ENCODE data around the gene CABP2. TPM values are rescaled to one million over a fixed set of nuclear protein-coding genes. Genes with fewer than 3 reads are reported as not detected.
"Not testable (repeated sequence)": the region's sequence is repeated elsewhere in the genome, so short reads cannot be mapped to it uniquely, and the experiment has no call there.

The CABP2 gene
- polyA plus RNA-seq, 3 donors = 0.23 to 0.24 TPM; not detected in 1

DNA sequence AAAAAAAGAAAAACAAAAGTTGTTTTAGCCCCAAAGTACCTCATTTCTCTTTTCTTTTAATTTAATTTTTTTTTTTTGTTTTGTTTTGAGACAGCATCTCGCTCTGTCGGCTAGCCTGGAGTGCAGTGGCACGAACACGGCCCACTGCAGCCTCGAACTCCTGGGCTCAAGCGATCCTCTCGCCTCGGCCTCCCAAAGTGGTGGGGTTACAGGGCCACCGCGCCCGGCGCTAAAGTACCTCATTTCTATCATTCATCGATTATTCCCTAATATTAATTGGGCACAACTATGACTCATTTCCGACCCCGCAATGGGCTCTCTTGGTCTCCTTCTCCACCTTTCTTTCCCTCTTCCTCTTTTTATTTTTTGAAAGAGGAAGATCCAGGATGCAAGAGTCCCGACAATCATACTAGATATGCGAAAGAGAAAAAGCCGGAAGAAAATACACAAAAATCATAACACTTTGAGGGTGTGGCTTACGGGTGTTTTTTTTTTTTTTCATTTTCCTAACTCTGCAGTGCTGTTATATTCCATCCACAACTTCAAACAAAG is 40.9 kb downstream of the CABP2 start:
- DNase-seq (ENCODE audit: low read depth in 3 of 3, low spot score in 2 of 3) = no peak

DNA sequence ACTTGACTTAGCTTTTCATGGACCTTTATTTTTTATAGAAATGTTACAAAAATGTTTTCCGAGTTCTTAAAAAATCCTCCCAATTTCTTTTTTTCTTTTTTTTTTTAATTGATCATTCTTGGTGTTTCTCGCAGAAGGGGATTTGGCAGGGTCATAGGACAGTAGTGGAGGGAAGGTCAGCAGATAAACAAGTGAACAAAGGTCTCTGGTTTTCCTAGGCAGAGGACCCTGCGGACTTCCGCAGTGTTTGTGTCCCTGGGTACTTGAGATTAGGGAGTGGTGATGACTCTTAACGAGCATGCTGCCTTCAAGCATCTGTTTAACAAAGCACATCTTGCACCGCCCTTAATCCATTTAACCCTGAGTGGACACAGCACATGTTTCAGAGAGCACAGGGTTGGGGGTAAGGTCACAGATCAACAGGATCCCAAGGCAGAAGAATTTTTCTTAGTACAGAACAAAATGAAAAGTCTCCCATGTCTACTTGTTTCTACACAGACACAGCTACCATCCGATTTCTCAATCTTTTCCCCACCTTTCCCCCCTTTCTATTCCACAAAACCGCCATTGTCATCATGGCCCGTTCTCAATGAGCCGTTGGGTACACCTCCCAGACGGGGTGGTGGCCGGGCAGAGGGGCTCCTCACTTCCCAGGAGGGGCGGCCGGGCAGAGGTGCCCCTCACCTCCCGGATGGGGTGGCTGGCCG is 45.7 kb downstream of the CABP2 start:
- not testable (repeated sequence) for DNase-seq (ENCODE audit: low read depth in 3 of 3, low spot score in 2 of 3)

DNA sequence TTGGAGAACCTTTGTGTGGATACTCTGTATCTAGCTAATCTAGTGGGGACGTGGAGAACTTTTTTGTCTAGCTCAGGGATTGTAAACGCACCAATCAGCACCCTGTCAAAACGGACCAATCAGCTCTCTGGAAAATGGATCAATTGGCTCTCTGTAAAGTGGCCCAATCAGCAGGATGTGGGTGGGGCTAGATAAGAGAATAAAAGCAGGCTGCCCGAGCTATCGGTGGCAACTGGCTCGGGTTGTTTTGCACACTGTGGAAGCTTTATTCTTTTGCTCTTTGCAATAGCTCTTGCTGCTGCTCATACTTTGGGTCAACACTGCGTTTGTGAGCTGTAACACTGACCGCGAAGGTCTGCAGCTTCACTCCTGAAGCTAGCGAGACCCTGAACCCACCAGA is 46.6 kb downstream of the CABP2 start:
- DNase-seq (ENCODE audit: low read depth in 3 of 3, low spot score in 2 of 3) = not testable (repeated sequence)

DNA sequence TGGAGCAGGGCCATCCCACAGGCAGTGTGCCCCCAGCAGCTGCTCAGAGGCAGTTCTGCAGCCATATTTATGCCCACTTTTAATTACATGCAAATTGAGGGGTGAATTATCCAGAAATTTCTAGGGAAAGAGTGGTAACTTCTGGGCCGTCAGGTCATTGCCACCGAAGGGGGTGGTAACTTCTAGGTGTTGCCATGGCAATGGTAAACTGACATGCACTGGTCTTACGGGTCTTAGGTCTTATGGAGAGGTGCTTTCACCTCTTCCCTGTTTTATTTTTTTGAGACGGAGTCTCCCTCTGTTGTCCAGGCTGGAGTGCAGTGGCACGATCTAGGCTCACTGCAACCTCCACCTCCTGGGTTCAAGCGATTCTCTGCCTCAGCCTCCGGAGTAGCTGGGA is 50.4 kb downstream of the CABP2 start:
- DNase-seq (ENCODE audit: low read depth in 3 of 3, low spot score in 2 of 3) = no peak

DNA sequence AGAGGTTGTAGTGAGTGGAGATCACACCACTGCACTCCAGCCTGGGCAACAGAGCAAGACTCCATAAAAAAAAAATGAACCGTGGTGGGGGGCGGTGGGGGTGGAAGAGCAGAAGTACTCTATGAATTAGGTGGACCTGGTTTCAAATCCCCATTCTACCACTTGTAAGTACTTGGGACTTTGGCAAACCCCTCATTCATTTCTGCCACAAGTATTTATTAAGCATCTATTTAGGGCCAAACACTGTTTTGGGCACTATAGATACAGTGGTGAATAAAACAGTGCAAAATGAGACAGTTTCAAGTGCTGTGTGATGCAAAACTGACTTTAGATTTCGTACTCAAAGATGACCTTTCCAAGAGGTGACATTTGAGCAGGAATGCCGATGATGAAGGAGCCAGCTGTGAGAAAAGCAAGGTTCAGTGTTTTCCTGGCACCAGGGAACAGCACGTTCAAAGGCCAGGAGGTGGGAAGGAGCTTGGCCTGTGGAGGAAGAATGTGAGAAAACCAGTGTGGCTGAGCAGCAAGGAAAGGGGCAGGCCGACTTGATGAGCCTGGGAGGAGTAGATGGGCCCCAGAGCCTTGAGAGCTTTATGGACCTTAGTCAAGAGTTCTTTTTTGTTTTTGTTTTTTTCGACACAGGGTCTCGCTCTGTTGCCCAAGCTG is 52.8 kb downstream of the CABP2 start:
- no peak for DNase-seq (ENCODE audit: low read depth in 3 of 3, low spot score in 2 of 3)

DNA sequence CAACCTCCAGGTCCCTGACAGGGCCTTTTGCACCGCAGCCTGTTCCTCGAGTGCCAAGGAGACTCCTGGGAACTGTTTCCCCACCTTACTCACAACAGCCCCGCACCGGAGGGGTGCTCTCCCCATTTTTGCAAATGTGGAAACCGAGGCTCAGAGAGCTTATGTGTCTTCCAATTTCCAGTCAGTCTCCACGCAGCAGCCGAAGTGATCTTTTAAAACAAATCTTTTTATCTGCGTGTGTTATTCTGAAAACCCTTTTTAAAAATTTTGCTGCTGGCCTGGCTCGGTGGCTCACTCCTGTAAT is 53.8 kb downstream of the CABP2 start:
- DNase-seq (ENCODE audit: low read depth in 3 of 3, low spot score in 2 of 3) = no peak

Other genes with a start within 250 kb of the CABP2 start
- 10 to 100 TPM; 18.9 to 21.1 (median 20.8) TPM for gene ANKRD13D, start 234.1 kb downstream of the CABP2 start, polyA plus RNA-seq (ENCODE audit: insufficient read length in 3 of 3)
- 10 to 100 TPM; 16.5 to 22.2 (median 19.6) TPM for gene SSH3, start 219.9 kb downstream of the CABP2 start, polyA plus RNA-seq (ENCODE audit: insufficient read length in 3 of 3)
- gene POLD4, start 169.9 kb downstream of the CABP2 start, polyA plus RNA-seq (ENCODE audit: insufficient read length in 3 of 3) = 10 to 100 TPM; 16.2 to 23.2 (median 18.8) TPM
- gene CLCF1, start 149.8 kb downstream of the CABP2 start, polyA plus RNA-seq (ENCODE audit: insufficient read length in 3 of 3) = 1 to 10 TPM; 4.2 to 4.8 (median 4.5) TPM
- gene RAD9A, start 131.5 kb downstream of the CABP2 start, polyA plus RNA-seq (ENCODE audit: insufficient read length in 3 of 3) = 10 to 100 TPM; 15.4 to 16.4 (median 16.4) TPM
- 100 to 1,000 TPM; 132 to 171 (median 159) TPM for gene PPP1CA, start 121.6 kb downstream of the CABP2 start, polyA plus RNA-seq (ENCODE audit: insufficient read length in 3 of 3)
- gene TBC1D10C, start 119.4 kb downstream of the CABP2 start, polyA plus RNA-seq (ENCODE audit: insufficient read length in 3 of 3) = 1 to 10 TPM; 3.8 to 4.2 (median 4.2) TPM
- 1 to 10 TPM; 1.1 to 1.5 (median 1.4) TPM for gene CARNS1, start 107.8 kb downstream of the CABP2 start, polyA plus RNA-seq (ENCODE audit: insufficient read length in 3 of 3)
- 10 to 100 TPM; 36.0 to 45.1 (median 39.1) TPM for gene RPS6KB2, start 95.0 kb downstream of the CABP2 start, polyA plus RNA-seq (ENCODE audit: insufficient read length in 3 of 3)
- gene PTPRCAP, start 85.8 kb downstream of the CABP2 start, polyA plus RNA-seq (ENCODE audit: insufficient read length in 3 of 3) = 1 to 10 TPM in 2 of 3 donors, under 1 TPM in 1; 0.85 to 2.6 (median 1.9) TPM
- 10 to 100 TPM; 55.1 to 65.0 (median 64.0) TPM for gene CORO1B, start 80.0 kb downstream of the CABP2 start, polyA plus RNA-seq (ENCODE audit: insufficient read length in 3 of 3)
- gene GPR152, start 70.7 kb downstream of the CABP2 start, polyA plus RNA-seq (ENCODE audit: insufficient read length in 3 of 3) = not detected
- 1 to 10 TPM in 1 of 3 donors, under 1 TPM in 2; 0.44 to 1.0 (median 0.64) TPM for gene CABP4, start 68.1 kb downstream of the CABP2 start, polyA plus RNA-seq (ENCODE audit: insufficient read length in 3 of 3)
- gene TMEM134, start 54.2 kb downstream of the CABP2 start, polyA plus RNA-seq (ENCODE audit: insufficient read length in 3 of 3) = 10 to 100 TPM; 36.0 to 45.1 (median 42.7) TPM
- gene AIP, start 40.4 kb downstream of the CABP2 start, polyA plus RNA-seq (ENCODE audit: insufficient read length in 3 of 3) = 10 to 100 TPM; 61.9 to 72.1 (median 66.7) TPM
- gene PITPNM1, start 18.1 kb downstream of the CABP2 start, polyA plus RNA-seq (ENCODE audit: insufficient read length in 3 of 3) = 10 to 100 TPM; 21.5 to 26.4 (median 23.8) TPM
- gene CDK2AP2, start 15.3 kb downstream of the CABP2 start, polyA plus RNA-seq (ENCODE audit: insufficient read length in 3 of 3) = 10 to 100 TPM; 31.3 to 46.8 (median 36.5) TPM
- 100 to 1,000 TPM; 671 to 854 (median 757) TPM for gene GSTP1, start 60.4 kb upstream of the CABP2 start, polyA plus RNA-seq (ENCODE audit: insufficient read length in 3 of 3)
- gene NDUFV1, start 83.5 kb upstream of the CABP2 start, polyA plus RNA-seq (ENCODE audit: insufficient read length in 3 of 3) = 100 to 1,000 TPM; 149 to 153 (median 149) TPM
- 1 to 10 TPM; 3.3 to 5.3 (median 3.4) TPM for gene NUDT8, start 106.5 kb upstream of the CABP2 start, polyA plus RNA-seq (ENCODE audit: insufficient read length in 3 of 3)
- gene TBX10, start 116.3 kb upstream of the CABP2 start, polyA plus RNA-seq (ENCODE audit: insufficient read length in 3 of 3) = not detected
- gene ACY3, start 127.3 kb upstream of the CABP2 start, polyA plus RNA-seq (ENCODE audit: insufficient read length in 3 of 3) = 10 to 100 TPM; 16.8 to 24.9 (median 23.2) TPM
- gene ALDH3B2, start 151.2 kb upstream of the CABP2 start, polyA plus RNA-seq (ENCODE audit: insufficient read length in 3 of 3) = 1 to 10 TPM; 1.8 to 3.1 (median 2.0) TPM